ENCODE results near the gene EIF2AK3. TPM values are rescaled to one million over a fixed set of nuclear protein-coding genes. Genes with fewer than 3 reads are reported as not detected.

Gene EIF2AK3
- 10 to 100 TPM; 10.6 to 14.7 TPM for total RNA-seq

DNA sequence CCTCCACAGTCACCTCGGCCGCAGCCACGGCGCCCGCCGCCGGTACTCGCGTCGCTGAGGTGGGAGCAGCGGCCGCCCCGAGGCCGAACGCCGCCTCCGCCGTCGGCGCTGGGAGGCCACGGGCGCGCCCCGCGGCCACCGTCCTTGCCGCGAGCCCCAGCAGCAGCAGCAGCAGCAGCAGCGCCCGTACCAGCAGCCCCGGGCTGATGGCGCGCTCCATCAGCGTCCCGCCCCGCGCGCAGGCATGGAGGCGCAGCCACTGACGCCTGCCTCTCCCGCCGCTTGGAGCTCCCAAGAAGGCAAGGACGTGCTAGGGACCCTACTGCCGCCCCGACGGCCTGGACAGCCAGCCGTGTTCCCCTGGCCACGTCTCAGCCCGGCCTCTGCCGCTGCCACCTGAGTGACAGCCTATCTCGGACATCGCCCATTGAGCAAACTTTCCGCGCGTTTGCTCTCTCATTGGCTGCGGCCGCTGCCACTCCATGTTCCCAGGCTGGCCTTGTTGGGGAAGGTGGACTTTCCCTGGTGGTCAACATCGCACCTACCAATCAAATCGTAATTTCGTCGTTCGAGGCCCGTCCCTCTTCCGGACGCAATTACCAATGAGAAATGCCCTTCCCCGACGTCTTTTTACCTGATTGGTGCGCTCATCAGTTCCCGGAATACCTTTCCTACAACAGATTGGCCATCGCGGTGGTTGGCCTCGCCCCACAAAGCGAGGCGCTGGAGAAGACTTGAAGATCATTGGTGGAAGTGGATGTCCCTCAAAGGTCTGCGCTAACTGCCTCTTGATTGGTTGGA is at the start of gene EIF2AK3:
Gene EIF2AK3 (minus strand): TSS at position 410 of the 801 bp plus-strand sequence. CDS start 190 bp downstream, at position 220.
- peak within 1 kb of the TSS; percentile 92 for H3K4me3 Mint-ChIP-seq
- H3K36me3 Mint-ChIP-seq: no peaks in the 10 kb centered on the region
- H3K27me3 Mint-ChIP-seq: no peaks in the 10 kb centered on the region
- peaks cover 16% of the 10 kb centered on the region for H3K4me1 Mint-ChIP-seq
- peak within 1 kb of the TSS; percentile 87 for H3K27ac Mint-ChIP-seq
- H3K9me3 Mint-ChIP-seq: no peaks in the 10 kb centered on the region
- peak; percentile 93 for DNase-seq

DNA sequence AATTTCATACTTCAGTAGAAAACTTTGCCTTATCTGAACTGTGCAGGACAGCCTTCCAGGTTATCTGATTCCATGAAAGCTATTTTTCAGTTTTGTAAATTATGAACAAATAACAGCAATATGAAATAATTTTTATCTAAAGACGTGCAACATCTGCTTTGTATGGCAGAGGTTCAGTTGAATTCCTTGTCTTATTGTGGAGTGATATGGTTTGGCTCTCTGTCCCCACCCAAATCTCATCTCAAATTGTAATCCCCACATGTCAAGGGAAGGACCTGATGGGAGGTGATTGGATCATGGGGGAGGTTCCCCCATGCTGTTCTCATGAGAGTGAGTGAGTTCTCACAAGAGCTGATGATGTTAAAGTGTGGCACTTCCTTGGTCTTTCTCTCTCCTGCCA is 46.1 kb upstream of the EIF2AK3 start:
- DNase-seq: no peak
- no peaks in the 10 kb centered on the region for H3K4me1 Mint-ChIP-seq
- H3K27me3 Mint-ChIP-seq: peaks cover 3% of the 10 kb centered on the region
- no peak overlapping the region for H3K27ac Mint-ChIP-seq
- H3K36me3 Mint-ChIP-seq: no peaks in the 10 kb centered on the region
- no peaks in the 10 kb centered on the region for H3K9me3 Mint-ChIP-seq
- no peak overlapping the region for H3K4me3 Mint-ChIP-seq

DNA sequence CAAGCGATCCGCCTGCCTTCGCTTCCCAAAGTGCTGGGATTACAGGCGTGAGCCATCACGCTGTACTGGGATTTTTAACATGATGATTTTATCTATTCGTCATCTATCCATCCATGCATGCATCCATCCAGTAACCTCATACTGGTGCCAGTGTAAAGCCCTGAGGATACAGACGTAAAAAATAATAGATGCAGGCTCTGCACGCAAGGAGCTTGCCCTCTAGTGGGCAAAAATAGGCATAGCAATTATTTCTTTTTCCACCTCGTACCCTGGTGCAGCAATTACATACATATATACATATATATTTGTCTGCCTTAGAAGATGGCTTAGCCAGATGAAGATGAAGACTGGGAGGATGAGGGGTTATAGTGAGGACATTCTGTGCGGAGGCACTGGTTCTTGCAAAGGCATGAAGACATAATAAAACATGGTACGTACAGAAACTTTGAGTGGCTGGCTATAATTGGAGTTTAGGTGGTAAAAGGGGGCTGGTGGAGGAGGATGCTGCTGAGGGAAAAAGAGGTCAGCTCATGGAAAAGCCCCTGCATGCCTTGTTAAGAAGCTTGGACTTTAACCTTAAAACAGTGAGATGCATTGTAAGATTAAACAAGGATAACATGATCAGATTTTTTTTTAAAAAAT is 44.6 kb upstream of the EIF2AK3 start:
- Mint-ChIP-seq H3K36me3 (no peaks in the 10 kb centered on the region), H3K27me3 (peaks cover 3% of the 10 kb centered on the region), H3K4me1 (no peaks in the 10 kb centered on the region), H3K27ac (no peak overlapping the region), H3K9me3 (no peaks in the 10 kb centered on the region), H3K4me3 (no peak overlapping the region)
- DNase-seq: no peak

DNA sequence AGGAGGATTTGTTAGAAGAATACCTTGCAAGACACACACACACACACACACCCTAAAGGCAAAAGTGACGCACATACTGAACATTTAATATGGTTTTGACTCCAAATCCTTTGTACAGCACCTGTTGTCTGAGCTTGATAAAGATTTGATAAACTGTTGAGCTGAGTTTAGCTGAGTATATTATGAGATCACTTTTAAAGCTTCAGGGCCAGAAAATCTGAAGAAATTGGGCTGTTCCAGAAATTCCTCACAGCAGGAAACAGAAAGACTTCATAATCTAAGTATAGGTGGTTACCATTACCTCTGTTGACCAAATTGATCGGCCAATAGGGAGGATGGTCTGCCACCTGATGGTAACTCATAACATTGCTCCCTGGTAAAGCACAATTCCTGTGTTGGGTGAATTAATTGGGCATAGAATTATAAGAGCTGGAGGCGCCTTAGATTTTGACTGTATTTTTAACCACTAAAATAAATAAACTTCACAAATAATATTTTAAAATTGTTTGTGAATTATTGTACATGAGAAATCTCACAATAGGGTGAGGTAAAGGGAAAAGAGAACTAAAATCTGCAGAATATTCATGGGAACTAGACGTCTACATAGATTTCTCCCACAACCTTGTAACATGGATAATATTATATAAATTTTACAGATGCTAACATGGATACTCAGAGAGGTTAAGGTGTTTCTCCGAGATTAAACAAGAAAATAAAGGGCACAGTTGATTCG is 42.4 kb upstream of the EIF2AK3 start:
- Mint-ChIP-seq H3K9me3 (no peaks in the 10 kb centered on the region), H3K27ac (no peak overlapping the region), H3K27me3 (peaks cover 3% of the 10 kb centered on the region), H3K4me3 (no peak overlapping the region), H3K4me1 (no peaks in the 10 kb centered on the region), H3K36me3 (no peaks in the 10 kb centered on the region)
- DNase-seq: peak; percentile 13

DNA sequence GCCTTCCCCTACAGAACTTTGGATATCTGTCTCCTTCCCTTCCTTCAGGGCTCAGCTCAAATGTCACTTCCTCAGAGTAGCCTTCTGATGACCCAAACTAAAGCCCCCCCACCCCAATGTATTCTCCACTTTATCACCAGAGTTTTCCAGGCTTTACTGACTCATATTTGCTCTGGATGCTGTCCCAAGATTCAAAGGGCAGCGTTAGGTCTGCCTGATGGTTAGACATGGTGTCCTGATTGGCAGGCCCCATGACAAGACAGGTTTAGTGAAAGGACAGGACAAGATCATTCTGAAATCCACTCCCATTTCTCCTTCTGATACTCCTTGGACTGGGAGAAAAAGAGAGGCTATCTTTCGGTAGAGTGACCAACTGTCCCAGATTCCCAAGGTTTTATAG is 41.6 kb upstream of the EIF2AK3 start:
- Mint-ChIP-seq H3K27ac (no peak overlapping the region), H3K4me3 (no peak overlapping the region), H3K9me3 (no peaks in the 10 kb centered on the region), H3K36me3 (no peaks in the 10 kb centered on the region), H3K4me1 (no peaks in the 10 kb centered on the region), H3K27me3 (peaks cover 3% of the 10 kb centered on the region)
- no peak for DNase-seq

DNA sequence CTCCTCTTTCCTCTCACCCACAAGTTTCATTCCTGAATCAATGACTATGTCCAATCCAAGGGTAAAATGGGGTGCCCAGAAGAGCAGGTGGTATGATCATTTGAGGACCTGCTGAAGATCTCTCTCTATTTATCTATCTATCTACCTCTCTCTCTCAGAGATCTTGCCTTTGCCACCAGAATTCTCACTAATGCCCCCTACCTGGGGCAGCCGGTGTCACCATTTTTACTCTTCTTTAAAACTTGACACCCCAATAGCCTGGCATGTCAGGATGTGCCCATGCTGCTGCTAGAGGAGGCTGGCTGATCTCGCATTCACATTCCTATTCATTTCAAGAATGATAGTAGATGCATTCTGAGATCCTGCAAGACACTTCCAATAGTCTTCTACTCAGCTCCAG is 40.0 kb upstream of the EIF2AK3 start:
- Mint-ChIP-seq H3K27me3 (peaks cover 3% of the 10 kb centered on the region), H3K4me1 (no peaks in the 10 kb centered on the region), H3K27ac (no peak overlapping the region), H3K4me3 (no peak overlapping the region), H3K36me3 (no peaks in the 10 kb centered on the region), H3K9me3 (no peaks in the 10 kb centered on the region)
- DNase-seq: no peak

DNA sequence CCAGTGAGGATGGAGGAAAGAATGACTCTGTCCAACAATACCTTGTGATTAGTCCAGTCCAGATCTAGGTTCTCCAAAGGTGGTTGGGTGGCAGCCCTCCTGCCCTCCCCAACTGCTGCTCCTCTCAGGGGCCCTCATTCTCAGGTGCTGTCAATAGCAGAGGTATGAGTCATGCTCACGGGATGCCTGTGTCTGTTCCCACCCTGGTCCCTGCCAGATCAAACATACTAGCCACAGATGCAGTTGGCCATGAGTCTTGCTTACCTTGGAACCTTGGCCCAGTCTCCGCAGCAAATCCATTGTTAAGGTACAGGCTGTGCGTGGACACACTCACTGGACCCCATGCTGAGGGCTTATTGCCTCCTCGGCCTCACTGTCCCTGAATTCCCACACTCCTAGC is 39.3 kb upstream of the EIF2AK3 start:
- no peaks in the 10 kb centered on the region for H3K9me3 Mint-ChIP-seq
- no peak for DNase-seq
- no peaks in the 10 kb centered on the region for H3K36me3 Mint-ChIP-seq
- no peak overlapping the region for H3K27ac Mint-ChIP-seq
- H3K4me1 Mint-ChIP-seq: no peaks in the 10 kb centered on the region
- H3K4me3 Mint-ChIP-seq: no peak overlapping the region
- H3K27me3 Mint-ChIP-seq: no peaks in the 10 kb centered on the region

DNA sequence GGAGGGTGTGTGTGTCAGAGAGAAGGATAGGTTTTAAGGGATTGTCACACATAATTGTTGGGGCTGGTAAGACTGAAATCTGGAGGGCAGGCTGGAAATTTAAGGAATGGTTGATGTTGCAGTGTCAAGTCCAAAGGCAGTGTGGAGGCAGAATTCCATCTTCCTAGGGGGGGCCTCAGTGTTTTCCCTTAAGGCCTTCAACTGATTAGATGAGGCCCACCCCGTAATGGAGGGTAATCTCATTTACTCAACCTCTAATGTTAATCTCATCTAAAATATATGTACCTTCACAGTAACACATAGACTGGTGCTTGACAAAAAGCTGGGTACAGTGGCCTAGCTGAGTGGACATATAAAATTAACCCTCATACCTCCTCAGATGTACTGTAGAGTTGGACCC is 33.4 kb upstream of the EIF2AK3 start:
- Mint-ChIP-seq H3K4me3 (no peak overlapping the region), H3K27me3 (no peaks in the 10 kb centered on the region), H3K4me1 (no peaks in the 10 kb centered on the region), H3K36me3 (no peaks in the 10 kb centered on the region), H3K9me3 (no peaks in the 10 kb centered on the region), H3K27ac (no peak overlapping the region)
- DNase-seq: no peak

DNA sequence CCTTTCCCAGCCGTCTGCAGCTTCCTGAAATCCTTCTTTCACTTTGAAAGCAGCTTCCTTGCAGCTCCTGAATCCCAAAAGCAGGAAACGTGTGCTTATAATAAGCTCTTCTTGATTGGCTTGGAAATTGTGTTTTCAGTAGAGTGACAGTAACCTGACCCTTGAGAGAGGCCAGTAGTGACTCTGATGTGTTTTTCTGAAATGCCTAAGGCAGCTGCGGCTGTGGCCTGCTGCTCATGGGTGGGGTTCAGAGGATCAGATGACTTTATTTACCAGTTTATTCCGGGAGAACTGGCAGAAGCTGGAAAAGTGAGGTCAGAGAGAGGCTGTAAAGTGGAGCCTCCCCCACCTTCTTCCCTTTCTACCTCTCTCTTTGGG is 32.3 kb upstream of the EIF2AK3 start:
- H3K27me3 Mint-ChIP-seq: no peaks in the 10 kb centered on the region
- H3K9me3 Mint-ChIP-seq: no peaks in the 10 kb centered on the region
- DNase-seq: no peak
- H3K4me1 Mint-ChIP-seq: no peaks in the 10 kb centered on the region
- no peak overlapping the region for H3K4me3 Mint-ChIP-seq
- H3K36me3 Mint-ChIP-seq: no peaks in the 10 kb centered on the region
- no peak overlapping the region for H3K27ac Mint-ChIP-seq

DNA sequence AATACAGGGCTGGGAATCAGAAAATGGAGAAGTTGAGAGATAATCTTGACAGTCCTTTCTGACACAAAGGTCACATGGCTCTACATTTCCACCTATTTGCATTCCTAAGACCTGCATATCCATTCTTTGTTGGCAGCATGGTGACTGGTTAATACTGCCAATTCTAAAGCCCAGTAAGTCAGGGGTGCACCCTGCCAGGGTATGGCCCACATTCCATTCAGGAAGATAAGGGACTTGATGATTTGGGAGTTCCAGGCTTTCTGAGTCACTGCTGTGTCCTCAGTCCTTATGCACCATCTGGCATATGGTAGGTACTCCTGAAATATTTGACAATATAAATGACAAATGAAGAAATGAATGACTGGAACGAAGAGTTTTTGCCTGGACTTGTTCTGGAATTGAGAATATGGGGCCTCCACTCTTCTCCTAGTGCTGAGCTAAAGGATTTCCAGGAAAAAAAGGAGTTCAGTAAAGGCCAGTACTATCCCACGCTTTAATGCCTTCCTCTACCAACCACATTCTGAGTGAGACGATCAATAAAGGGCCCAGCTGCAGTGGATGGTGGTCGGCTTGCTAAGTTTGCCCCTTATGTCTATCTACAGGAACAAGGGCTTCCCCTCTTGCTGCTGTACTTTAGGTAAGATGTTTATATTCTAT is 31.7 kb upstream of the EIF2AK3 start:
- Mint-ChIP-seq H3K36me3 (no peaks in the 10 kb centered on the region), H3K27ac (no peak overlapping the region), H3K4me3 (no peak overlapping the region)

DNA sequence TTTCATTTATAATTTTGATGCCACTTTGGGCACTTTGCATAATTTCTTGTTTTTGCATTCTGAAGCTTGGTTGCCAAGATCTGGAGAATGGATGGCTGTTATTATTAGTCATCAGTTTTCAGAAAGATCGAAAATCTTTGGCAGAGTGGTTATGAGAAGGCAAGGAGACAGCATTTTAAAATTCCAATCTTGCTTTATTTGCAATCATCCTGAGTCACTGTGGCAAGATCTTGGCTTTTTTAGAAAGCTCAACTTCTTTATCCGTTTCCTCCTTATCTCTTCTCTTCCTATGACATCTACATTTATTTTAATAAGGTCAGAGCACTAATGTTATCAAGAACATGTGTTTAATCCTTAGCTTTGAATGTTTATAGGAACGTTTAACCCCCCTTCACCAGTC is 31.1 kb upstream of the EIF2AK3 start:
- no peak overlapping the region for H3K4me3 Mint-ChIP-seq
- no peaks in the 10 kb centered on the region for H3K9me3 Mint-ChIP-seq
- no peaks in the 10 kb centered on the region for H3K36me3 Mint-ChIP-seq
- H3K27ac Mint-ChIP-seq: no peak overlapping the region
- DNase-seq: no peak
- H3K4me1 Mint-ChIP-seq: no peaks in the 10 kb centered on the region
- H3K27me3 Mint-ChIP-seq: no peaks in the 10 kb centered on the region

More for the DNA sequence above, 31.7 kb upstream of the EIF2AK3 start:
- H3K4me1 Mint-ChIP-seq: no peaks in the 10 kb centered on the region
- no peaks in the 10 kb centered on the region for H3K27me3 Mint-ChIP-seq
- no peaks in the 10 kb centered on the region for H3K9me3 Mint-ChIP-seq
- no peak for DNase-seq

DNA sequence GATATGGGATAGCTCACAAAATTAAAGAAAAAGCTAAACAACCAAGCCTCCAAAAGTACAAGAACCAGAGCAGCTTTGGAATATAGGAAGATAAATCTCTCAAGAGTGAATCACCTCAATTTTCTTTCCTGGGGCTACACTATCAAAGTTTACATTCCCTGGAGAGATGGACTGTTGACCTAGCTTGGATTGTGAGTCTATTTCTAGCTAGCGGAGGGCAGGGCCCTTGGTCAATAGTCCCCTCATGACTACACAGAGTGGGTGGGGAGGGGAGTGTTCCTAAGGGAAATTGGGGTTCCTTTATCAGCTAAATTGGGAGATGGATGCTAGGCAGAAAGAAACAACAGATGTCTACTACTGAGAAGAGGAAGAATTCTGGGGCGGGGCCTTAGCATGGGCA is 29.9 kb upstream of the EIF2AK3 start:
- no peak for DNase-seq
- no peak overlapping the region for H3K4me3 Mint-ChIP-seq
- no peaks in the 10 kb centered on the region for H3K4me1 Mint-ChIP-seq
- no peaks in the 10 kb centered on the region for H3K36me3 Mint-ChIP-seq
- no peaks in the 10 kb centered on the region for H3K27me3 Mint-ChIP-seq
- no peaks in the 10 kb centered on the region for H3K9me3 Mint-ChIP-seq
- H3K27ac Mint-ChIP-seq: no peak overlapping the region

DNA sequence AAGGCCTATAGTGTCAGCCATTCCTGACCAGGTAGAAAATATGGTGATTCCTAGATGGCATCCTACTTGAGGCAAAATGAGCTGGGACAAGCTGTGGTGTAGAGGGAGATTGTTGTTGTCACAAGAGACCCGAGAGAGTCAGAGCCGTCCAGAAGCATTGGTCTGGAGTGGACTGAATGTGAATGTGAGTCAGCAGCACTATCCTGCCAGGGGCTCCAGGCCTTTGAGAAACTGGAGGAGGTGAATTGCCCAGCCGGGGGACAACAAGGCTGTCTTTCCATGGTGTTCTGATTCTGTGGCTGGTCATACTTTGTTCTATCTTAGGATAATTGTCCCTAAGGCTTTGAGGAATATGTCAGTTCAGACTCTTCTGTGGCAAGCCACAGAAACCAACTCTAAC is 29.4 kb upstream of the EIF2AK3 start:
- Mint-ChIP-seq H3K27me3 (no peaks in the 10 kb centered on the region), H3K36me3 (no peaks in the 10 kb centered on the region), H3K27ac (no peak overlapping the region), H3K9me3 (no peaks in the 10 kb centered on the region), H3K4me1 (no peaks in the 10 kb centered on the region), H3K4me3 (no peak overlapping the region)
- DNase-seq: no peak

DNA sequence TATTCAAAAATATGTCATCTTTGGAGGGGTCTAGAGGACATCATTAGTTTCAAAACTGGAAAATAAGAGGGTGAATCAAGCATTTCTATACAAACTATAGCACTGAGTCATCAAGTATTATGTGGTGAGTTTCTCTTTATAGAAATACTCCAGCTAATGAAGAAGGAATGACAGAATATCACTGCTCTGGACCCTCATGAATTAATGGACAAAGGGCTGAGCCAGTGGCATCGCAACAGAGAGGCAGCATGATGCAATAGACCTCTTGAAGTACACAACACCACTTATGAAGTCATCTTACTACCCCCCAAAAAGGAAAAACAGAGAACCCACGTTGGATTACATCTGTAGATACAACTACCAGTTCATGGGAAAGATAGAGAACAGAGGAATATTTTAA is 27.4 kb upstream of the EIF2AK3 start:
- Mint-ChIP-seq H3K4me3 (no peak overlapping the region), H3K27me3 (no peaks in the 10 kb centered on the region), H3K36me3 (no peaks in the 10 kb centered on the region), H3K4me1 (no peaks in the 10 kb centered on the region), H3K27ac (no peak overlapping the region), H3K9me3 (no peaks in the 10 kb centered on the region)
- DNase-seq: no peak

DNA sequence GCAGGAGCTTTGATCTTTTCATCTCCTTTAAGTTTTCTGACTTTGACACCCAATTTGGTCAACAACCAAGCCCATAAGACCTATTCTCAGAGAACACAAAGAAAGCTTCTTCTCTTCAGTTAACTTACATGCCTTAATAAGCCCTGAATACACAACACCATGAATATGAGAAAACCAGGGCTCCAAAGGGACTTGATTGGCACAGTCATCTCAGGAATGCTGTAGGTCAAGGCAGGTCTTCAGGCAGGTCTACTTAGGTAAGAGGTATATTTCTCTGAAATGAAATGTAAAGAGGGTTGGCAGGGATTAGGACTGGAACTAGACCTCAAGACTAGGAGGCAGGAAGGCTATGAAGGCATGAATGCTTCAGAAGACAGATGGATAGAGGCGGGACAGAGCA is 24.4 kb upstream of the EIF2AK3 start:
- Mint-ChIP-seq H3K4me1 (no peaks in the 10 kb centered on the region), H3K27ac (no peak overlapping the region), H3K36me3 (no peaks in the 10 kb centered on the region), H3K27me3 (no peaks in the 10 kb centered on the region), H3K9me3 (no peaks in the 10 kb centered on the region), H3K4me3 (no peak overlapping the region)
- no peak for DNase-seq

All from activated naive CD8-positive, alpha-beta T cell treated with anti-CD3 and anti-CD28 coated beads for 36 hours (primary cell).